PC-9 (cell line): Measurements from ENCODE around the gene HTR1E.

Experiments used
- EZH2 ChIP-seq: fragments of 200-600 bp; sonication (generic); IDR thresholded peaks from 2 replicates; pipeline ENCODE4 v1.8.0; 2017; ENCODE audit warnings: antibody characterized with exemption, low read depth
- TF ChIP-seq, protein P1 (sequence below): fragments of 200-600 bp; sonication (generic); conservative IDR thresholded peaks from 2 replicates; pipeline ENCODE4 v1.6.1; 2017; ENCODE audit warnings: mixed run types, antibody characterized with exemption, mild to moderate bottlenecking, moderate library complexity

DNA sequence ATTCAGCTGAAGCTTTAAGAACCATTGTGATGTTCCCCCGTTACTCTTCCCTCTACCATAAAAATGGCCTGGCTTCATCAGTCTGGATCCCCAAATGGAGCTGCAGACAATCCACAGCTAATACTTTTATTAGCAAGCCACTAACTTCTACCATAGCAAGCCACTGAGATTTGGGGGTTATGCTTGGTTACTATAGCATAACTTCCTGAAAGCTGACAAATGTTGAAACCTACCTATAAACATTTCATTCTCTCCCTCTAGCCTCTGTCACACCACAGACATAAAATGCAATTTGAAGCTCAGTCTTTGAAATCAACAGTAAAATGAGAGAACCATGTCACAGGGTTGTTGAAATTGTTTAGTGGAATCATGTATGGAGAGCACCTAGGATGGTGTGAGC lies 3.0 kb upstream of the HTR1E start:
- TF ChIP-seq, protein P1, sequence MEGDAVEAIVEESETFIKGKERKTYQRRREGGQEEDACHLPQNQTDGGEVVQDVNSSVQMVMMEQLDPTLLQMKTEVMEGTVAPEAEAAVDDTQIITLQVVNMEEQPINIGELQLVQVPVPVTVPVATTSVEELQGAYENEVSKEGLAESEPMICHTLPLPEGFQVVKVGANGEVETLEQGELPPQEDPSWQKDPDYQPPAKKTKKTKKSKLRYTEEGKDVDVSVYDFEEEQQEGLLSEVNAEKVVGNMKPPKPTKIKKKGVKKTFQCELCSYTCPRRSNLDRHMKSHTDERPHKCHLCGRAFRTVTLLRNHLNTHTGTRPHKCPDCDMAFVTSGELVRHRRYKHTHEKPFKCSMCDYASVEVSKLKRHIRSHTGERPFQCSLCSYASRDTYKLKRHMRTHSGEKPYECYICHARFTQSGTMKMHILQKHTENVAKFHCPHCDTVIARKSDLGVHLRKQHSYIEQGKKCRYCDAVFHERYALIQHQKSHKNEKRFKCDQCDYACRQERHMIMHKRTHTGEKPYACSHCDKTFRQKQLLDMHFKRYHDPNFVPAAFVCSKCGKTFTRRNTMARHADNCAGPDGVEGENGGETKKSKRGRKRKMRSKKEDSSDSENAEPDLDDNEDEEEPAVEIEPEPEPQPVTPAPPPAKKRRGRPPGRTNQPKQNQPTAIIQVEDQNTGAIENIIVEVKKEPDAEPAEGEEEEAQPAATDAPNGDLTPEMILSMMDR, result no peak
- TF ChIP-seq EZH2, result no peak
